Measurements from ENCODE around the gene ZNF277. TPM values are rescaled to one million over a fixed set of nuclear protein-coding genes. Genes with fewer than 3 reads are reported as not detected.

ZNF277 gene
- total RNA-seq = 17.0 and 18.3 TPM in 2 replicates

GRCh38 chr7:112206238-112206990 lies at the start of gene ZNF277, which contains the start of gene DOCK4:
ZNF277 (plus strand) TSS chr7:112206695; CDS start chr7:112206717, 22 bp downstream.
DOCK4 (minus strand) TSS chr7:112206399; CDS start chr7:112206138, 261 bp downstream.

Other genes with a start within 250 kb of the ZNF277 start
- gene DOCK4, start 296 bp upstream of the ZNF277 start, total RNA-seq = 48.5 and 50.3 TPM in 2 replicates
- gene IFRD1, start 243.8 kb downstream of the ZNF277 start, total RNA-seq = 24.3 and 31.8 TPM in 2 replicates